Measurements from ENCODE around the gene GRID1.

GRCh38 chr10:86337121-86337601, 29.4 kb downstream of the GRID1 start:
- no peak for TF ChIP-seq ZNF274 (IDR thresholded peaks at IDR 0.05; ENCODE audit: low read depth, low read length)
- TF ChIP-seq SUZ12 (IDR thresholded peaks at IDR 0.05; ENCODE audit: extremely low read depth, insufficient read depth, insufficient read length) = no peak
